NCI-H345 (cell line): ENCODE data around the gene TTC7B.
A peak's percentile ranks its signal among the peaks of the same experiment; 100 is the strongest.

Experiments used
- DNase-seq: peaks from one replicate; lab custom pipeline; 2025; lab: John Stamatoyannopoulos, UW

Gene TTC7B

GRCh38 chr14:90700933-90701776 is 115.1 kb downstream of the TTC7B start:
- DNase-seq = no peak

DNA sequence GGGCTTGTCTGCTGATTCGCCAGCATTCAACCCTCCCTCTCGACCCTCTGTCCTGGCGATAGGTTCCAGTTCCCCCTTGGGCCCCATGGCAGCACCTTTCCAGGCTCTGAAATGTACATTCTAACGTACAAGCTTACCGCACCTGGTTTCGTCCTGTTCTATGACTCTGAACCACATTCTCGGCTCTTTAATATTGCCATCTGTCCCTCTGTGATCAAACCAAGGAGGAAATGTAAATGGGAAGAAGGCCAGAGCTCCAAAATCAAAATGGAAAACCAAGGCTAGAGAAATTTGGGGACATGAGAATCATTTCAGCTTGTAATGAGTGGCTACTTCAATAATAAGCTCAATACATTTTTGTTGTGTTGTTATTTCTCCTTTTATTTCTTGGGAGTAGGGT is 117.2 kb downstream of the TTC7B start:
- DNase-seq = no peak

DNA sequence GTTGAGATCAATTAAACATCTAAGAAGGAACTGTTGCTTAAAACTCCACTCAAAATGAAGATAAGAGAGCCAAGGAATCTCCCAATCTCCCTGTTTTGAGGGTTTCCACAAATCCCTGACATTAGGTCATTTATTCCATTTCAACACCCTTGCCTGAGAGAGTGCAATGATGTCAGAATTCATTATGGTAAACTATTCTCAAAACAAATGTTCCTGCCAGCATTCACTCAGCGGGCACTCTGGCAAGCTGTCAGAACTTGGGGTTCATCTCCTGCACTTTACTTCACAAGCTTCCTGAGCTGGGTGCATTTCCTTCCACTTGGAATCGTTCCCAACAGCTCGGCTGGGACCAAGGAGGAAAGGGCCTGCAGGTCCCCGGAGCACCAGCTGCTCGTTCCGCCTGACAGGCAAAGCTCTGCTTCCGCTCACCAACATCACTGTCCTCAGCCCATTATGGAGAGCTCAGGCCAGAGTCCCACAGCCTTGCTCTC is 117.8 kb downstream of the TTC7B start:
- DNase-seq = peak; percentile 82

DNA sequence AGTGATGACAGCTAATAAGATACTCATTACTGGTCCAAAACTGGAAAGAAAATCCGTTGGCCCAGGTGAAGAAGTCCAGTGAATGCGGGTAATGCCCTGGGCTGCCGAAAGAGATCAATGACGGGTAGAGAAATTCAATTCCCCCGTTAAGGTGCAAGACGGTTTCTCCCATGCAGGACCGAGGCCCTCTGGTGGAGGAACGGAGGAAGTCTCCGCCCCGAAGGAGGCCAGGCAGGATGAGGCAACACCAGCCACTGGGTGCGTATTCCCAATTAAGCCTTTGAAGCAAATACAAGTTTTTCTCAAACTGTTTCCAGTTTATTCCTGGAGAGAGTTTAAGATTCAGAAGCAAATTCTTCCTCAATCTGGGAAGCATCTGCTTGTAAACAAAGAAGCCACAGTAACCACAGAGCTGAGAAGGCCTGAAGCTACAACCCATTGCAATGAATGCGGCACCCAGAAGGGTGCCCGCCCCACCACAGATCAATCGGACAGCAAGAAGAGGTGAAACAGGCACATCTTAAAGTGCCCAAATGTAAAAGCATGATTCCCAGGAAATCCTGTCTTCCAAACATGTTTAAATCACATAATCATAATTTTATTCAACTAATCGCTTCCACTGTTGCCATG is 118.5 kb downstream of the TTC7B start:
- DNase-seq = peak; percentile 88

GRCh38 chr14:90697132-90697531 is 119.1 kb downstream of the TTC7B start:
- DNase-seq = no peak

DNA sequence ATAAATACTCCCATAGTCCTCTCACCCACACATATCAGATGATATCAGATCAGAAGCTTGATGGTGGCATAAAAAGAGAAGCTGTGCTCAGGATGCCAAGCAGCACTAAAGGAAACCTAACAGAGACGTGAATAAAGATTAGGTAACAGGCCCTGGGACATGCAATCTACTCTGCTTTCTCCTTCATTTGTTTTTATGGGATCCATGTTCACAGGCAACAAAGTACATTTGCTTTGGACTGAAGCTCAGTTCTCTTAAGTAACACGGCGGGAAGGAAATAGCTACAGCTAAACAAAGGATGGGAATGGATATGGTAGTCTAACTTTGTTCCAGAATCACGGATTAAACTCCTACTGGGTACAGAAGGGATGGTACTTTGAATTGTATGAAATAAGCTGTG is 119.5 kb downstream of the TTC7B start:
- DNase-seq = no peak

DNA sequence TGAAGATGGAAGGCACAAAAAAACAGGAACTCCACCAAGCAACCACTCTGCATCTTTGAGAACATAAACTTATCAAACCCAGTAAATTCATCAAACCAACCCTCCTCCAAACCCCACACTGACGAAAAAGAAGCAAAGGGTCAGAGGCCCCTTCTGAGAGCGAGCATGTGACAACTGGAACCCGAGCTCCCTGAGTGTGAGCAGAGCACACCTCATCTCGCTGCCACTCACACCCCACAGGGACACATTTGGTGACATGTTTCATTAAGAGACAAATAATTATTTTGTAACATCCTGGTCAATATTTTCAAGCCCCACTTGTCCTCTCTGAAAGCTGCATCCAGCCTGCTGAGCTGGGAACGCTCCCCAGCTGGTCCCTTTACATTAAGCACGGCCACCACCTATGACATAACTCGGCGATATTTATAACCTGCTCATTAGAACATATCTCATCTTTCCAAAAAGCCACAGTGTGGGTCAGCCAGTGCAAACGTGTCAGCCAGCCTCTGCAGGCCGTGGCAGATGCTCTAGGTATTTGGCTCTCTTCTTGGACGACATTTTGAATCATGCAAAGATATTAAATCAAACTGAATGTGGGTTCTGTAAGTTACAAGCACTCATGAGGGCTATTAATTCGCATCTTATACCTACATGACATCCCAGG is 120.1 kb downstream of the TTC7B start:
- DNase-seq = no peak

DNA sequence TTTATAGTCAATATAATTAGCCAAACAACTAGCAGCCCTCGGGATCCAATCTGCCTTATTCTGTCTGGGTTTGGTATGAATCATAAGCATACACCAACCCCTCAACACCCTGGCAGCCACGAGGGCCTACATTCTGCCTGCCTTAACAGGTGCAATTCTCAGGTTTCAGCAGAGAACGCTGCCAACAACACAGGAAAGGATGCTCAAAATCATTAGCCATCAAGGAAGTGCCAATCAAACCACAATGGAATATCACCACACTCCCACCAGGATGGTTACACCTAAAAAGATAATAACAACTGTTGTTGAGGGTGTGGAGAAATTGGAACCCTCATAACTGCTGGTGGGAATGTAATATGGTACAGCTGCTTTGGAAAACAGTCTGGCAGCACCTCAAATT is 122.8 kb downstream of the TTC7B start:
- peak; percentile 30 for DNase-seq

- DNase-seq = no peak
Observed at GRCh38 chr14:90692826-90693225, 123.4 kb downstream of the TTC7B start.

- no peak for DNase-seq
Observed at GRCh38 chr14:90692061-90692460, 124.2 kb downstream of the TTC7B start.

- DNase-seq = no peak
Observed at GRCh38 chr14:90691627-90692026, 124.6 kb downstream of the TTC7B start.

DNA sequence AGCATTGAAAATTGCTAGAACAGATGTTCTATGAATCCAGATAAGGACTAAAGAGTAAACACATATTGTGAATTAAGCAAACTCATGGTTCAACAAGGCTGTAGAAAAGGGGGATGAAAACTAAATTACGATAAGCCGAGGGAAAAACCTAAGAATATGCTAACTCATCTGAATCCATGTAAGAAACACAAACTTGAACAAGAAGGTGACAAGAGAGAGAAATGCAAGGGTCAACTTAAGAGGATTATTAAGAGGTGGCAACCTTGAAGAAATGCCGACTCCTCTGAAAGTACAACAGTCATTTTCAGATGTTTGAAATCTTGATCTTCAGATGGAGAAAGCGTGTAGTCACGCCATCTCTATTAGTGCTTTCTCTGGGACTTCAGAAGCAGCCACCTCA is 128.6 kb downstream of the TTC7B start:
- DNase-seq = no peak

GRCh38 chr14:90682615-90683014 is 133.6 kb downstream of the TTC7B start:
- no peak for DNase-seq

- no peak for DNase-seq
Observed at GRCh38 chr14:90681929-90682328, 134.3 kb downstream of the TTC7B start.

- DNase-seq = no peak
Observed at GRCh38 chr14:90678846-90679362, 137.3 kb downstream of the TTC7B start.

GRCh38 chr14:90678420-90678819 is 137.8 kb downstream of the TTC7B start:
- DNase-seq = no peak

DNA sequence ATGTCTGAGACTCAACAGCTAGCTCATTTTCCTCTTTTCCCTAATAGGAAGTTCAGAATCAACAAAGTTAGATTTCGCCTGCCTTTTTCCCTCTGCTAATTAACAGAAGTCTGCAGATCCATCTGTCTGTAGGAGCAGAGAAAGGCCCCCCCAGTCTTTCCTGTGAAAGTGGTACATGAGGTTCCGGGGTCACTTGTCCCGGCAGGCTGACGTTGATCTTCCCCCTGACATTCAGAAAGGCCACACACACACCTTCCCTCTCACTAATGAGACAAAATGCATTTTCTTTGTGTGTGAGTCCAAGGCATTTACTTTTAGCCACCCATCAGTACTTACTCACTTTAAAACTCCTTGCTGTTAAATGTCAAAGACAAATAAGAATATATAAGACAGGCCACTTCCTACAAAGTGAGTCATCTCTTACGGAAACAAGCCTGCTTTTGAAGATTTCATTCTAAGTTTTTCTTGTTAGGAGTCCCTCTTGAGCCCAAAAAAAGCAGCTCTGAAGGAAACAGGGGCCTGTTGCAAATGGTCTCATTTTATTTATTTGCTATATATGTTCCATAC is 138.7 kb downstream of the TTC7B start:
- DNase-seq = no peak

DNA sequence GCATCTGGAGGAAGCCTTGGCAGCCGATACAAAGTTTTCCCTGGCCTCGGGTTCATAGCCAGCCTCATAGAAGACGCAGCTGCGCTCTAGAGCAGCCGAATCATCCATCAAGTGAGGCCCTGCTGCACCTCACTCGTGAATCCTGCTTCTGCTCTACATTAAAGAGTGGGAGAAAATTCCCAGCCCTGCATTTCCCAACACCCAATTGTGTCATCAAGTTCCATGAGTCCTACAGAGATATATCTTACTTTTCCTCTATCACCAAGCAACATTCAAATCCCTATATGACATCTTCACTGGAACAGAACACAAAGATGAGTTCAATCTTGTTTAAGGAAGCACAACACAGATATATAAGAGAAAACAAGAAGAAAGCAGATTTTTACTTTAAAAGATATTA is 139.3 kb downstream of the TTC7B start:
- DNase-seq = no peak

DNA sequence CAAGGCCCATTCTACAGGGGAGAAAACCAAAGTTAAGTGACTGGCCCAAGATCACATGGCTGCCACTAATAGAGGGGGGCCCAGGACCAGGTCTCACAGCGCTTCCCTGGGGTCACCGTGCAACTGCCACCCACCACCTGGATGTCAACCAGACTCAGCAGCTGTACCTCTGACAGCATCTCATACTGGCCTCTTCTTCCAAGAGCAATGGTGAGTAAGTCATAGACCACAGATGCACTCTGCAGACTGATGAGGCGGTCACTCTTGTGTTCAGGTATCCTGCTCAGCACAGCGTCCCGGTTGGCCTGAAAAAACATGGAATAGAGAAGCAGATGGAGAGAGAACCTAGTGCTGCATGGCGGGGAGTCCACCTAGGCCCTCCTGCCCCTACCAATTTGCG is 139.9 kb downstream of the TTC7B start:
- no peak for DNase-seq

DNA sequence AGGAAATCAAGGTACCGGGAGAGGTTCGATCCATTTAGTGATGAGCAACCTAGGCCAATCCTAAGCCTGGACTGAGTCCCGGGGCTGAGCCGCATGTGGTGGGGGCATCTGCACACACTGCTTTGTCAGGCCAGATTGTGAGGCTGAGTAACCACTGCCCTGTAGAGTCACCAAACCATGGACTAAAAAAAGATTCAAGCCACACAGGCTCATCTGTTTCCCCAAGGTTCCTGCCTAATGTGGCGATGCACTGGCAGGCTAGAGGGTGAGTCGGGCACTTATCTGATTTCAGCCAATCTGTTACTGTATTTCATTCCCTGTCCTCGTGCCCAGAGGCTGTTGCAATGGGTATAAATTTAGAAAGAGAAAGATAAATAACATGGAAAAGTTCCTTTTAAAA is 140.8 kb downstream of the TTC7B start:
- DNase-seq = no peak

GRCh38 chr14:90674716-90675115 is 141.5 kb downstream of the TTC7B start:
- no peak for DNase-seq

- DNase-seq = no peak
Observed at GRCh38 chr14:90674043-90674670, 142.1 kb downstream of the TTC7B start.
